Spleen (tissue), 7 donors: ENCODE measurements around the gene RAB11FIP5.

ENCODE experiments used
- CTCF ChIP-seq, 11 experiments: fragments of 200-600 bp in 7 of 11; fragments of 450-650 bp in 4 of 11; sonication (generic) in 4 of 11; IDR thresholded peaks in 8 of 11; conservative IDR thresholded peaks in 3 of 11; 1 replicate in 7 of 11; 2 replicates in 4 of 11; pipeline versions ENCODE4 v1.4.0 to v1.8.0; 2016 to 2021; ENCODE audit warnings: antibody characterized with exemption in 11 of 11, inconsistent platforms in 4 of 11, mild to moderate bottlenecking in 1 of 11
- POLR2A ChIP-seq, 3 donors: fragments of 450-650 bp; IDR thresholded peaks; one replicate each; pipeline ENCODE4 v1.5.1; 2017; ENCODE audit warnings: antibody characterized with exemption in 3 of 3, mild to moderate bottlenecking in 1 of 3
- POLR2AphosphoS5 ChIP-seq, 3 donors: sonication (generic); formaldehyde crosslinking; IDR thresholded peaks; one replicate each; pipeline ENCODE4 v1.5.1; 2017; ENCODE audit warnings: antibody characterized with exemption in 3 of 3
- donor health status: DM: no; HTN: no; CAD: no; lungs with moderate emphysema.
- donor health status: DM: no; HTN: no; CAD: no.
- donor health status: DM: no; HTN: no; CAD: no.

- TF ChIP-seq CTCF (IDR thresholded peaks at IDR 0.05 in 8 of 11, conservative IDR thresholded peaks at IDR 0.05 in 3 of 11) (no peak), POLR2A (IDR thresholded peaks at IDR 0.05) (no peak), POLR2AphosphoS5 (IDR thresholded peaks at IDR 0.05) (no peak)
These were observed 78.9 kb downstream of the RAB11FIP5 start for GRCh38 chr2:73033766-73034381.
